CD4-positive, alpha-beta T cell treated with Interleukin-6 at 100 ng/mL for 8 hours (primary cell): ENCODE data around the gene CMSS1.
"Not testable (repeated sequence)": the region's sequence is repeated elsewhere in the genome, so short reads cannot be mapped to it uniquely, and the experiment has no call there.

Experiments used
- DNase-seq: peaks from one replicate; pipeline ENCODE4 v3.0.0-alpha.2; 2020; ENCODE audit warnings: mixed read lengths, low spot score

Gene CMSS1

DNA sequence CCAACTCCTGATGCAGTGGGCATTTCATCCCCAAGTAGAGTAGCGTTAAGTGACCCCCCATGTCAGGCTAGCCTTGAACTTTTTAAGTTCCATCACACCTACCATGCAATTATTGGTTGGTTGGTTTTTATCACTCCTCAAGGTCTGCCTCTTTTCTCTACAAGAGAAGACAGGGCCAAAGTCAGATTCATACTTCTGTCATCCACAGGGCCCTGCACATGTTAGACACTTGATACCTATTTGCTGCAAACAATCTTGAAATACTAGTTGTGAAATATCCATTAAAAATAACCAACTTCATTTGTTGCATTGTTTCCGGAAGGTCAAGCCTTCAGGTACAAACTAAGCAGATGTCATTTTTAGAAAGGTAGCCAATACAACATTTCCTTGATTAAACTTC, 1.2 kb downstream of the CMSS1 start:
- no peak for DNase-seq

- no peak for DNase-seq
These were observed 6.4 kb downstream of the CMSS1 start for GRCh38 chr3:99823723-99824711.

DNA sequence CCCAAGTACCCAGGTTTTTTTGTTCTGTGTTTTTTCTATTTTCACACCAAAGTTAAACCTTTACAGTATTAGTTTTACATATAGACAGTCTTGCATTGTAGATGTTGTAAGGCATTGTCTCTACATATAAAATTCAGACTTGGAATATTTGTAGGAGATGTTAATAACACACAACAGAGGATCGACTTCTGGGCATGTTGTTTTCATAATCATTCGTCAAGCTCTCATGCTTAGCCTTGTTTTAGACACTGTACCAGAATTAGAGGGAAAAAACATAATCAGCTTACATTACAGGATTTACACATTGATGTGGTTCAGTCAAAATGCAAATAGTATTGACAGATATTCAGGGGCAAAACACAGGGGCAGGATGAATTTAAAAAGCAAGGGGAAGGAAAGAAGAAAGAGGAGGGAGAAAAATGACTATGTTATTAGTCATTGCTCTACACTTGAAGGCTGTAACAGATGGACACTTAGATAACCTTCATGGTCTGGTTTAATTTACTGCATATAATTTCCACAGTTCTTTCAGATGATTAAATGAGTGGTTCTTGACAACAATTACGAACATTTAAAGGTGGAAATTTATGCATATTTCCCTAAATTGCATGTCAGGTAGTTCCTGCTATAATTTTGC, 7.5 kb downstream of the CMSS1 start:
- DNase-seq = no peak

GRCh38 chr3:99829844-99830243, 12.2 kb downstream of the CMSS1 start:
- DNase-seq = no peak

DNA sequence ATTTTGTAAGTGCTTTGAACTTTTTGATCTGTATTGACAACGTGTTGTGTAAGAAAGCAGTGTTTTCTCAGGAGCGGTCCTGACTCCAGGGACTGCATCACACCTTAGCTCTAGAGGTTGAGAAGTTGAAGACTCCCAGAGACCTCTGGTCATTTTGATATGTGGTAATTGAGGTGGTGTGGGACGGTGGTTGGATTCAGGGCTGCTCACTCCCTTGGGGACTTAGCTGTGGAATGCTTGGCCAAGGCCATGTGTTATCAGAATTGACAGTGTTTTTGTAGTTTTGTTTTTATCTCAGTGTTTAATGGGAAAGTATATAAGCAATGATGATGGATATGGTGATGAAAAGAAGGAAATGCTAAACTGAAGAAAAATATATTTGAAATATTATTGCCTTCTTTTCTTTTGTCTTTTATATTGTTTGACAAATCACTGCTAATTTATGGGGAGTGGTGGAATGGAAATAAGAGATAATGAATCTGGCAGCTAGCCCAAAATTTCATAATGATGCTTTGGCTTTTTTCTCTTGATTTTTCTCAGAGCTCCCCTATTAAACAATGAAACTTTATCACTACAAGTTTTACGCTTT, 16.0 kb downstream of the CMSS1 start:
- no peak for DNase-seq

GRCh38 chr3:99834211-99834957, 16.7 kb downstream of the CMSS1 start:
- DNase-seq = no peak

DNA sequence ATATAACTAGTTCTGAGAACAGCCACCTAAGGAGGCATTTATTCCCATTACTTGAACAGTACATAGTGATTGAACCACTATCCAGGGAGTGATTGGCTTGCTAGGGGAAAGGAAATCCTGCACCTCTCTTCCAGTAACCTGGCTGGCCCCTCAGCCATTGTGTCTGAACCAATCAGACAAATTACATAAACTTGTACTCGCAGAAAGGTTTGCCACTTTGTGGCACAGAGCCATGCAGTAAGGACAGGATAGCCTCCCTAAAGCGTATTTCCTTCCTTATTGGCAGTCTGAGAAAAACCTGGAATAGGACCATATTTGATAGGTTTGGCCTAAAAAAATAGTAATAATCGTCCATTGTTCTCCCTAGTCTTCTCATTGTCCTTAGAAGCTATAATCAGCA, 19.0 kb downstream of the CMSS1 start:
- no peak for DNase-seq

DNA sequence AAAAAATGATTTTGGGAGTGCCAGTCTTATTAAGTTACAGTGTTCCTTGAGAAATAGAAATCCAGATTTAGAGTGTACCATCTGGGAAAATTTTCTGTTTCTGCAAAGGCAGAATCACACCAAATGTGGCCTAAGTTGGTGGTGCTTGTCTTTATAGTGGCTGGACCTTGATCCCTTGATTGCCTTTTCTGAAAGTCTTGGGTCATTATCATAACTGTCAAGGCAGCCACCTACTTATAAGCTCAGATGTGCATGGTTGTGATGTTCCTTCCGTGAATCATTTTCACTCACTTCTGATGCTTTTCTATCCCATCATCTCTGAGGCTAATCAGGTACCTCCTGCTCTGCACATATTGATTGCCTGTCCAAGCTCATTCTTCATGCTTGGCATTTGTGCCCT, 20.1 kb downstream of the CMSS1 start:
- DNase-seq = no peak

DNA sequence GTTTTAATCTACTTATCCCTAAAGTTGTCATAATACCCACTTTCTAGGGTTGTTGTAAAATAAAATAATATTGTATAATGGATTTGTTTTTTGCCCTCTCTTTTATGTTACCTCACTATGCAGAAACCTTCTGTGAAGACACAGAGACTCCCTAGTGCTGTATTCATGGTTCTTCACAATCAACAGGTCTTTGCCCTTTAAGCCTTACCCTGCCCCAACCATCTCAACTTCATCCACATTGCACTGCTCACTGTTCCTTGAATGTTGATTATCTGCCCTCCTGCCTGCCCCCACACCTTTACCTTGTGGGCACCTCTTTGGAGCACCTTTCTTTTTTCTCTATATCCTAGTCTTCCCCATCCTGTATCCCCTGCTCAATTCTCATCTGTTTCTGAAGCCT, 21.1 kb downstream of the CMSS1 start:
- DNase-seq = no peak

GRCh38 chr3:99839613-99840012, 22.0 kb downstream of the CMSS1 start:
- DNase-seq = no peak

DNA sequence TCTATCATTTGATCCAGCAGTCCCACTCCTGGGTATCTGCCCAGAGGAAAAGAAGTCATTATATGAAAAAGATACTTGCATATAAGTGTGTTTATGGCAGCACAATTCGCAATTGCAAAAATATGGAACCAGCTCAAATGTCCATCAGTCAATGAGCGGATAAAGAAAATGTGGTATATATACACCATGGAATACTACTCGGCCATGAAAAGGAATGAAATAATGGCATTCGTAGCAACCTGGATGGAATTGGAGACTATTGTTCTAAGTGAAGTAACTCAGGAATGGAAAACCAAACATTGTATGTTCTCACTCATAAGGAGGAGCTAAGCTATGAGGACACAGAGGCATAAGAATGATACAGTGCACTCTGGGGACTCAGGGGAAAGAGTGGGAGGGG, 24.3 kb downstream of the CMSS1 start:
- DNase-seq = not testable (repeated sequence)

DNA sequence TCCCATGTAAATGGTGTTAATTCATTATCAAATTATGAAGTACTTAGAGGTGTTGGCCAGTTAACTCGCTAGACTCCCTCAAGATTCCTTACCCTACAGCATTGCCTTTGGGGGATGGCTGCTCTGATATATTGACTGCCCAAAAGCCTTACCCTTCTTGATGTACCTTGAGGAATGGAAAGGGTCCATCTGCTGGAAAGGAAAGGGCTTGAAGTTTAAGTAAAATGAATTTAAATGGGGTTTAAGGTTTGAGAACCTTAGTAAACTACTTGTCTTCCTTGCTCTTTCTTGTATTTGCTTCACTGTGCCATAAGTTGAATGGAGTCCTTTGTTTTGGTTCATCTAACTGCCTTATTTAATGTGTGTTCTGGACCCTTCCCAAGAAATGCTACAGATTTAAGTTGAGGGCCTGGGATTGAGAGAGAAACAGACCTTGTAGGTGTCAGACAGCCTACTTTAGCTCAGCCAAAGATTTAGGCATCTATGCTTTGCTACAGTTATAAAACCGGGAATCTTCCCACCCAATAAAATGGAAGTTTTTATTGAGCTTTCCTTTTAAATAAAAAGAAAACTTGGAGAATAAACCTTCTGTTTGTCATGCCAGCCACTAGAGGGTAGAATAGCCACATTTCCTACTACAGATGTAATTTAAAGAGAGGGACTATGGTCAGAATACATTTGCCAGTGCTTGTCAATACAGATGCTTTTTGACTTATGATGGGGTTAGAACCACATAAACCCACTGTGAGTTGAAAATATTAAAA, 25.3 kb downstream of the CMSS1 start:
- no peak for DNase-seq

- DNase-seq = no peak
These were observed 26.1 kb downstream of the CMSS1 start for GRCh38 chr3:99843590-99844258.

GRCh38 chr3:99845331-99845730, 27.7 kb downstream of the CMSS1 start:
- no peak for DNase-seq

- no peak for DNase-seq
These were observed 28.3 kb downstream of the CMSS1 start for GRCh38 chr3:99845999-99846398.

GRCh38 chr3:99846477-99847160, 29.0 kb downstream of the CMSS1 start:
- DNase-seq = no peak

DNA sequence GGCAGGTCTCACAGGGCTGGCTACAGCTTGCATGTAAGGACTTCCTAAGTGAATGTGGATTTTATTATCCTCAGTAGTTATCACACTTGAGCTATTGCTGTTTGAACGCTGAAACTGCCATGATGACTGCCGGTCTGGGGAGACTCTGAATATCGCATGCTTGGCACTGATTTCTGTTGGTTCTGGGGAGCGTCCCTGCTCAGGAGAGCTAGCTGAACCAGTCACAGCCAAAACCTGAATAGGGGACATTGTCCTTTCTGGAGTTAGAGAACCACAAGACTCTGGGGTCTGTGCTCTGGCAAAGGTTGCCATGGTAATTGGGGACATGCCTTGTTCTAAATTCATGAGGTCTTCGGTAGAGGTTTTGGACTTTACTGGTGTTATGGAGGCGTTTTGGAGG, 30.8 kb downstream of the CMSS1 start:
- DNase-seq = no peak

DNA sequence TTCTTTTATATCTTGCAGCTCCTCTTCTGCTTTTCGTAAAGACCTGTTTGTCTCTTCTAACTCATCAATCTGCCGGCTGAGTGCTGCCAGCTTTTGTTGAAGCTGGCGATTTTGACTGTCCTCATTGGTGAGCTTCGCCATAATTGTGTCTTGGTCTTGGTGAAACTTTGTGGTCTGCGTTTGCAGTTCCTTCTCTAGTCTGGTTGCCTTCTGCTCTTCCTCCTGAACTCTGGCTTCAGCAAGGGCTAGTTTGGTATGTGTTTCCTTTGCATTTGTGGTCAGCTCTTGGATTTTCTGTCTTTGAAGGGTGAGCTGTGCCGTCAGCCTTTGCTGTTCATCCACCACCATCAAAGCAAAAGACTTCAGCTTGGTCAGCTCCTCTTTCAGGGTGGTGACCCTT, 32.9 kb downstream of the CMSS1 start:
- DNase-seq = no peak

- no peak for DNase-seq
These were observed 34.3 kb downstream of the CMSS1 start for GRCh38 chr3:99851955-99852354.

DNA sequence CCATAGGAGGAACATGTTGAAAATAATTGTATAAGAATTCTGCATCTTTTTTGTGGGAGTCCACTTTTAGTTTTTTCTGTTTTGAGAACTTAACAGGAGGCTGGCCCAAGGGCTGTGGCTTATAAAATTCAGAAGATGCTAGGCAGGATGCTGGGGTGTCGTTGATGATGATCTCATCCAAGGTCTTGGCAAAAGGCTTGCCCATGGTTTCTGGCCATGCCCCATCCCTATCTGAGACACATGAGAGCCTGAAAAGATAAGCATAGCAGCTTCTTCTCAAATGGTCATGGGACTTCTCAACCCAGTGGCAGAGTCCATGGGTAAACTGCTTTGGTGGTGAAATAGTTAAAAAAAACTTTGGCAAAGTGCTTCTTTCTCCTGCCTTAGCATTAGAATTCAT, 35.2 kb downstream of the CMSS1 start:
- DNase-seq = no peak
